Measurements from ENCODE around the gene NSFL1C.
A peak's percentile ranks its signal among the peaks of the same experiment; 100 is the strongest.

The NSFL1C gene

DNA sequence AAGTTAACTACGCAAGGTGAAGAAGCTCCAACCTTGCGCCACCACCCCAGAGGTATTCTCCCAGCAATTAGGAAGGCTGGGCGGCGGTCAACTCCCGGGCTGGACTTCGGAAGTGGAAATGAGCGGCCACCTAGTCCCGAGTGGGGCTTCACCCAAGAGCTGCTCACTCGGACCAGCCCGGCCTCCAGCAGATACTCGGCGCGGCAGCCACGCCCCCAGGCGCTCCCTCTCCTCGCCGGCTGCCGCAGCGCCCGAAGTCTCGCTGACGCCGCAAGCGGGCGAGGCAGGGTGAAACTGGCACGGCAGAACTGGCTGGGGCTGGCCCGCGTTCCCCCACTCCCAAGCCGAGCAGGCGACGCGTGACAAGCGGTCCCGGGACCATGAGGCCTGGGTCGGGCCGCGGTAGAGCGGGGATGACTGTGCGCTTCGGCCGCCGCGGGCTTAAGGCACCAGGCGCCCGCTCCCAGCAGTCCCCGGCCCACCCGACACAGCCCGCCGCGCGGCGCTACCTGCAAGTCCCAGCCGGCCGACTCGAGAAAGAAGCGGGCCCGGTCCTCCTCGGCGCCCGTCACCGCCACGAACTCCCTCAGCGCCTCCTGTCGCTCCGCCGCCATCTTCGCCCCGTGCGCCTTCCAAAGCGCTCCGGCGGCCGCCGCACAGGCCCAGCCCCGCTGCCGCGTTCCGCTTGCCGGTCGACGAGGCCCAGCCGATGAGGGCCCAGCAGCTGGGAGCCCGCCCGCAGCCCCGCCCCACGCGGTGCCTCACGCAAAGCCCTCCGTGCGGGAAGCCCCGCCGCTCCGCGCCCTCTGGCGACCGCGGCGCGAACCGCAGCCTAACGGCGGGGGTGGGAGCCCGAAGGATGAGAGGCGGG lies at the start of gene NSFL1C:
Gene NSFL1C, minus strand, starts transcription at position 639 of the 871 bp plus-strand sequence. Its CDS starts 25 bp downstream, at position 614.
- TF ChIP-seq CTCF (IDR thresholded peaks at IDR 0.05; ENCODE audit: low read depth, low read length, poor library complexity, severe bottlenecking) (peak; percentile 85), EZH2phosphoT487 (IDR thresholded peaks at IDR 0.05; ENCODE audit: borderline replicate concordance, low read length) (no peak)
- Histone ChIP-seq H3K9me3 (ENCODE audit: control insufficient read depth, insufficient read depth, low read length) (no peaks in the 10 kb centered on the region), H3K27me3 (ENCODE audit: control insufficient read depth, low read length) (no peaks in the 10 kb centered on the region), H4K20me1 (ENCODE audit: control insufficient read depth, insufficient read depth, low read depth, low read length) (peaks cover 14% of the 10 kb centered on the region), H3K79me2 (ENCODE audit: control insufficient read depth, low read length) (peaks cover 45% of the 10 kb centered on the region), H3K4me1 (ENCODE audit: control insufficient read depth, low read length) (peaks cover 40% of the 10 kb centered on the region), H3K9me2 (replicated peaks; ENCODE audit: control insufficient read depth, low read length) (no peaks in the 10 kb centered on the region), H3K4me2 (ENCODE audit: low read length) (peak within 1 kb of the TSS; percentile 85), H3K4me3 (ENCODE audit: low read length) (peak within 1 kb of the TSS; percentile 93), H3K36me3 (ENCODE audit: control insufficient read depth, low read length) (peaks cover 37% of the 10 kb centered on the region), H3K27ac (ENCODE audit: low read depth, low read length) (peak within 1 kb of the TSS; percentile 45), H3F3A (ENCODE audit: control insufficient read depth, insufficient read depth) (0 out of 2 replicates have a peak, but pooled peaks cover 2% of the 10 kb centered on the region)

GRCh38 chr20:1513801-1514200 lies 47.2 kb upstream of the NSFL1C start:
- Histone ChIP-seq H3K27ac (ENCODE audit: low read depth, low read length) (no peak overlapping the region), H3K9me2 (replicated peaks; ENCODE audit: control insufficient read depth, low read length) (no peaks in the 10 kb centered on the region), H3K27me3 (ENCODE audit: control insufficient read depth, low read length) (peaks cover 8% of the 10 kb centered on the region; the same call in 1 of the 2 replicates), H3K4me2 (ENCODE audit: low read length) (no peak overlapping the region), H3F3A (ENCODE audit: control insufficient read depth, insufficient read depth) (no peaks in the 10 kb centered on the region), H4K20me1 (ENCODE audit: control insufficient read depth, insufficient read depth, low read depth, low read length) (no peaks in the 10 kb centered on the region), H3K9me3 (ENCODE audit: control insufficient read depth, insufficient read depth, low read length) (no peaks in the 10 kb centered on the region), H3K4me1 (ENCODE audit: control insufficient read depth, low read length) (no peaks in the 10 kb centered on the region), H3K79me2 (ENCODE audit: control insufficient read depth, low read length) (no peaks in the 10 kb centered on the region), H3K4me3 (ENCODE audit: low read length) (no peak overlapping the region), H3K36me3 (ENCODE audit: control insufficient read depth, low read length) (no peaks in the 10 kb centered on the region)
- TF ChIP-seq CTCF (IDR thresholded peaks at IDR 0.05; ENCODE audit: low read depth, low read length, poor library complexity, severe bottlenecking) (no peak), EZH2phosphoT487 (IDR thresholded peaks at IDR 0.05; ENCODE audit: borderline replicate concordance, low read length) (no peak)

DNA sequence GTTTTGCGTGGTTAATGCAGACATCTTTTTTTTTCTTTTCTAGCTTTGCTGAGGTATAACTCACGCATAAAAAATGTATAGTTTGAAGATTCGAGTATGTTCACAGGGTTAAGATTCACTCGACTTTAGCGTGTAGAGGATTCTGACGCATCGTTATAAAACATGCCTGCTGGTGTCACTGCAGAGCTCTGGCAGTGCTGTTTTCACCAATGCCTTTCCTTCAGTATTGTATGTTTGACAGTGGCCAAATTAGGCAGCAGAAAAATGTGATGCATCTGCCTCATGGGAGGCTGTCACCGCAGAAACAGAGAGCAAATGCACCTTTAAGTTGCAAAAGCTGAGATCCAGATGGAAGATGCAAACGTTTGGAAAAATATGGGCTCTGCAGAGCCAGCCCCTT lies 42.6 kb upstream of the NSFL1C start:
- Histone ChIP-seq H3K4me1 (ENCODE audit: control insufficient read depth, low read length) (no peaks in the 10 kb centered on the region), H3K9me3 (ENCODE audit: control insufficient read depth, insufficient read depth, low read length) (no peaks in the 10 kb centered on the region), H3K27me3 (ENCODE audit: control insufficient read depth, low read length) (peaks cover 12% of the 10 kb centered on the region), H3K36me3 (ENCODE audit: control insufficient read depth, low read length) (no peaks in the 10 kb centered on the region), H3K4me3 (ENCODE audit: low read length) (no peak overlapping the region), H4K20me1 (ENCODE audit: control insufficient read depth, insufficient read depth, low read depth, low read length) (no peaks in the 10 kb centered on the region), H3K9me2 (replicated peaks; ENCODE audit: control insufficient read depth, low read length) (no peaks in the 10 kb centered on the region), H3K79me2 (ENCODE audit: control insufficient read depth, low read length) (no peaks in the 10 kb centered on the region), H3K27ac (ENCODE audit: low read depth, low read length) (no peak overlapping the region), H3F3A (ENCODE audit: control insufficient read depth, insufficient read depth) (no peaks in the 10 kb centered on the region), H3K4me2 (ENCODE audit: low read length) (no peak overlapping the region)
- no peak for TF ChIP-seq EZH2phosphoT487 (IDR thresholded peaks at IDR 0.05; ENCODE audit: borderline replicate concordance, low read length)
- TF ChIP-seq CTCF (IDR thresholded peaks at IDR 0.05; ENCODE audit: low read depth, low read length, poor library complexity, severe bottlenecking), result peak; percentile 59

Data from DOHH2 (cell line).